CD4-positive, alpha-beta memory T cell (primary cell): ENCODE results near the gene PGBD2. TPM values are rescaled to one million over a fixed set of nuclear protein-coding genes. Genes with fewer than 3 reads are reported as not detected.
"Not testable (repeated sequence)": the region's sequence is repeated elsewhere in the genome, so short reads cannot be mapped to it uniquely, and the experiment has no call there.

Experiments used
- CTCF ChIA-PET: fragments of 350-600 bp; sonication (Branson Sonifier 250); formaldehyde crosslinking; loops from one replicate; lab custom pipeline; 2021; ENCODE audit warnings: inconsistent platforms; ENCODE audit not compliant: partially characterized antibody; lab: Charles Lee
- POLR2A ChIA-PET: fragments of 350-600 bp; sonication (Branson Sonifier 250); formaldehyde crosslinking; loops from one replicate; lab custom pipeline; 2021; ENCODE audit not compliant: partially characterized antibody; lab: Charles Lee
- DNase-seq, 5 donors: peaks; one replicate each; pipeline versions ENCODE4 v3.0.0 to v3.0.0-alpha.2; 2020 to 2022; ENCODE audit warnings: mixed read lengths in 1 of 5
- H3K27ac ChIP-seq: one replicate; pipeline ENCODE4 v1.7.0; 2013; ENCODE audit warnings: low read depth, low read length
- H3K27me3 ChIP-seq: 2 replicates; pipeline ENCODE4 v1.7.0; 2013; ENCODE audit warnings: mild to moderate bottlenecking, low read length, moderate library complexity; ENCODE audit not compliant: insufficient read depth
- H3K36me3 ChIP-seq: 2 replicates; pipeline ENCODE4 v1.7.0; 2013; ENCODE audit warnings: mild to moderate bottlenecking, low read length, moderate library complexity; ENCODE audit not compliant: insufficient read depth
- H3K4me1 ChIP-seq: 2 replicates; pipeline ENCODE4 v1.7.0; 2013; ENCODE audit warnings: mild to moderate bottlenecking, low read length, moderate library complexity; ENCODE audit not compliant: insufficient read depth
- H3K4me3 ChIP-seq, 2 donors: one replicate each; pipeline ENCODE4 v1.7.0; 2013; ENCODE audit warnings: low read length in 2 of 2, mild to moderate bottlenecking in 1 of 2
- H3K9me3 ChIP-seq, 2 donors: one replicate each; pipeline ENCODE4 v1.7.0; 2013; ENCODE audit warnings: low read length in 2 of 2, control low read depth in 1 of 2; ENCODE audit not compliant: control insufficient read depth in 1 of 2
- H3K27ac Mint-ChIP-seq, 7 donors: one replicate each; pipeline ENCODE4 v1.8.0; 2020 to 2021; ENCODE audit warnings: mixed read lengths in 7 of 7, mild to moderate bottlenecking in 6 of 7, inconsistent platforms in 3 of 7, moderate library complexity in 3 of 7
- H3K27me3 Mint-ChIP-seq, 2 donors: one replicate each; pipeline ENCODE4 v1.8.0; 2020 to 2021; ENCODE audit warnings: mixed read lengths in 2 of 2
- H3K36me3 Mint-ChIP-seq, 2 donors: one replicate each; pipeline ENCODE4 v1.8.0; 2020 to 2021; ENCODE audit warnings: mixed read lengths in 2 of 2, inconsistent platforms in 1 of 2, mild to moderate bottlenecking in 1 of 2
- H3K4me1 Mint-ChIP-seq, 4 donors: one replicate each; pipeline ENCODE4 v1.8.0; 2020 to 2021; ENCODE audit warnings: mixed read lengths in 4 of 4, mild to moderate bottlenecking in 1 of 4
- H3K4me3 Mint-ChIP-seq, 8 donors: one replicate each; pipeline ENCODE4 v1.8.0; 2020 to 2021; ENCODE audit warnings: mixed read lengths in 8 of 8, mild to moderate bottlenecking in 7 of 8, moderate library complexity in 6 of 8, inconsistent platforms in 3 of 8
- H3K9me3 Mint-ChIP-seq, 8 donors: one replicate each; pipeline ENCODE4 v1.8.0; 2020 to 2021; ENCODE audit warnings: mixed read lengths in 8 of 8, mild to moderate bottlenecking in 5 of 8, inconsistent platforms in 3 of 8, moderate library complexity in 1 of 8
- intact Hi-C: fragments of 100-400 bp; cut with micrococcal nuclease; formaldehyde crosslinking; loops from one replicate; pipeline ENCODE4 v1.15.1; 2023
- polyA plus RNA-seq, 2 donors: library from polyadenylated mRNA; unstranded; fragments of 300-500 nt; fragmentation: Illumina TruSeq; gene quantifications; one replicate each; pipeline ENCODE4 v1.2.3, GENCODE V29; 2021
- total RNA-seq, 2 experiments: library from RNA; stranded (reverse); gene quantifications; one replicate each; pipeline ENCODE4 v1.2.3, GENCODE V29; 2021

Gene PGBD2
- total and polyA plus RNA-seq, 4 experiments from 2014 or later, result 7.3 to 19.6 (median 14.6) TPM

GRCh38 chr1:248873409-248873992, 32.5 kb upstream of the PGBD2 start:
- Histone ChIP-seq H3K27me3 (no peaks in the 10 kb centered on the region), H3K4me1 (peaks cover 7% of the 10 kb centered on the region), H3K9me3 (no peaks in the 10 kb centered on the region), H3K27ac (peak overlapping the region; percentile 67), H3K36me3 (no peaks in the 10 kb centered on the region), H3K4me3 (peak overlapping the region; percentile 79 to 91)
- POLR2A ChIA-PET, result interaction anchor here (0.7 to 3.5 kb wide), 10 partner anchors 8 to 62 kb away, joined by 3 to 84 read pairs (median 5); partner anchors contain the start of genes PGBD2, SH3BP5L, ZNF672 and ZNF692
- peaks cover 11 to 32% (median 17%) of the 10 kb centered on the region in 4 donors for H3K4me1 Mint-ChIP-seq
- peaks cover 0 to 15% of the 10 kb centered on the region in 2 donors for H3K36me3 Mint-ChIP-seq
- intact Hi-C loops, result loop anchor here (1.0 kb wide), 3 partner anchors 10 to 35 kb away; partner anchors contain the start of genes ZNF672 and ZNF692
- H3K9me3 Mint-ChIP-seq, result peaks cover 0 to 15% (median 3%) of the 10 kb centered on the region in 8 donors
- H3K4me3 Mint-ChIP-seq, result peak overlapping the region; percentile 95 to 98 (median 97)
- peak overlapping the region; percentile 98 to 100 (median 99) for H3K27ac Mint-ChIP-seq
- H3K27me3 Mint-ChIP-seq, result peaks cover 8 to 12% of the 10 kb centered on the region in 2 donors
- peak; percentile 88 to 95 (median 92) for DNase-seq
- CTCF ChIA-PET, result interaction anchor here (0.7 to 1.8 kb wide), 5 partner anchors 11 to 48 kb away, joined by 3 to 12 read pairs (median 4); partner anchors contain the start of genes SH3BP5L and ZNF692

- Histone ChIP-seq H3K27me3 (no peaks in the 10 kb centered on the region), H3K36me3 (no peaks in the 10 kb centered on the region), H3K9me3 (no peaks in the 10 kb centered on the region), H3K4me3 (peak overlapping the region; percentile 79 to 91), H3K4me1 (peaks cover 7% of the 10 kb centered on the region), H3K27ac (peak overlapping the region; percentile 67)
- Mint-ChIP-seq H3K27me3 (peaks cover 8 to 12% of the 10 kb centered on the region in 2 donors), H3K27ac (peak overlapping the region; percentile 98 to 100 (median 99)), H3K4me3 (peak overlapping the region; percentile 95 to 98 (median 97)), H3K36me3 (peaks cover 0 to 15% of the 10 kb centered on the region in 2 donors), H3K4me1 (peaks cover 11 to 32% (median 17%) of the 10 kb centered on the region in 4 donors), H3K9me3 (peaks cover 0 to 15% (median 3%) of the 10 kb centered on the region in 8 donors)
- CTCF ChIA-PET, result interaction anchor here (0.9 to 1.8 kb wide), 3 partner anchors 13 to 32 kb away, joined by 3 to 12 read pairs (median 4); partner anchors contain the start of gene ZNF692
- peak; percentile 89 to 93 (median 91) for DNase-seq
- intact Hi-C loops, result loop anchor here (1.0 kb wide), 5 partner anchors 11 to 48 kb away; partner anchors contain the start of genes PGBD2, ZNF672 and ZNF692
- POLR2A ChIA-PET, result interaction anchor here (0.7 to 3.5 kb wide), 11 partner anchors 13 to 62 kb away, joined by 3 to 84 read pairs (median 5); partner anchors contain the start of genes PGBD2, SH3BP5L, ZNF672 and ZNF692
Measured at GRCh38 chr1:248873993-248874533, 32.0 kb upstream of the PGBD2 start.

- DNase-seq, result no peak
- Histone ChIP-seq H3K4me3 (no peak overlapping the region), H3K27ac (no peak overlapping the region), H3K36me3 (no peaks in the 10 kb centered on the region), H3K4me1 (no peaks in the 10 kb centered on the region), H3K27me3 (no peaks in the 10 kb centered on the region), H3K9me3 (no peaks in the 10 kb centered on the region)
- H3K4me1 Mint-ChIP-seq, result peaks cover 0 to 7% (median 4%) of the 10 kb centered on the region in 4 donors
- H3K4me3 Mint-ChIP-seq, result no peak overlapping the region
- H3K36me3 Mint-ChIP-seq, result no peaks in the 10 kb centered on the region
- intact Hi-C loops, result no loop called here
- no peaks in the 10 kb centered on the region for H3K9me3 Mint-ChIP-seq
- ChIA-PET POLR2A (no interaction called here), CTCF (no interaction called here)
- H3K27ac Mint-ChIP-seq, result no peak overlapping the region
- H3K27me3 Mint-ChIP-seq, result peaks cover 0 to 4% of the 10 kb centered on the region in 2 donors
Measured at GRCh38 chr1:248881261-248881660, 24.8 kb upstream of the PGBD2 start.

- DNase-seq, H3K4me1 Mint-ChIP-seq, H3K27ac Mint-ChIP-seq, H3K36me3 ChIP-seq, CTCF ChIA-PET, H3K4me1 ChIP-seq, H3K9me3 Mint-ChIP-seq, H3K27me3 Mint-ChIP-seq, H3K27ac ChIP-seq, POLR2A ChIA-PET, H3K4me3 ChIP-seq, H3K27me3 ChIP-seq, H3K4me3 Mint-ChIP-seq, intact Hi-C loops, H3K36me3 Mint-ChIP-seq, H3K9me3 ChIP-seq: not testable (repeated sequence)
Measured at GRCh38 chr1:248882427-248882826, 23.6 kb upstream of the PGBD2 start.

GRCh38 chr1:248884632-248885295, 21.3 kb upstream of the PGBD2 start:
- Histone ChIP-seq H3K36me3 (no peaks in the 10 kb centered on the region), H3K9me3 (no peaks in the 10 kb centered on the region), H3K4me3 (no peak overlapping the region), H3K4me1 (no peaks in the 10 kb centered on the region), H3K27ac (no peak overlapping the region), H3K27me3 (no peaks in the 10 kb centered on the region)
- DNase-seq, result no peak
- CTCF ChIA-PET, result no interaction called here
- Mint-ChIP-seq H3K27me3 (peaks cover 2 to 6% of the 10 kb centered on the region in 2 donors), H3K9me3 (no peaks in the 10 kb centered on the region), H3K4me3 (no peak overlapping the region), H3K27ac (no peak overlapping the region), H3K36me3 (no peaks in the 10 kb centered on the region), H3K4me1 (peaks cover 0 to 1% (median 0%) of the 10 kb centered on the region in 4 donors)
- POLR2A ChIA-PET, result no interaction called here
- intact Hi-C loops, result no loop called here

- H3K4me3 Mint-ChIP-seq, result no peak overlapping the region
- no peak overlapping the region for H3K27ac Mint-ChIP-seq
- no peaks in the 10 kb centered on the region for H3K36me3 ChIP-seq
- CTCF ChIA-PET, result no interaction called here
- POLR2A ChIA-PET, result no interaction called here
- intact Hi-C loops, result no loop called here
- no peaks in the 10 kb centered on the region for H3K9me3 ChIP-seq
- no peak overlapping the region for H3K4me3 ChIP-seq
- peaks cover 0 to 1% (median 0%) of the 10 kb centered on the region in 4 donors for H3K4me1 Mint-ChIP-seq
- H3K27me3 ChIP-seq, result no peaks in the 10 kb centered on the region
- H3K4me1 ChIP-seq, result no peaks in the 10 kb centered on the region
- H3K27me3 Mint-ChIP-seq, result peaks cover 8 to 9% of the 10 kb centered on the region in 2 donors
- H3K36me3 Mint-ChIP-seq, result no peaks in the 10 kb centered on the region
- H3K9me3 Mint-ChIP-seq, result no peaks in the 10 kb centered on the region
- H3K27ac ChIP-seq, result no peak overlapping the region
- no peak for DNase-seq
Measured at GRCh38 chr1:248885646-248886045, 20.4 kb upstream of the PGBD2 start.
